A673 (cell line): ENCODE results near the gene CCNL1.

Source experiments
- EZH2 ChIP-seq: fragments of 200-600 bp; sonication (generic); IDR thresholded peaks from 2 replicates; pipeline ENCODE4 v1.6.1; 2017; ENCODE audit warnings: borderline replicate concordance, low read depth, mild to moderate bottlenecking, mixed read lengths, antibody characterized with exemption, low read length; ENCODE audit not compliant: poor library complexity, severe bottlenecking
- TF ChIP-seq, protein P1 (sequence below): fragments of 300-800, 200-600 bp; sonication (generic); conservative IDR thresholded peaks from 2 replicates; pipeline ENCODE4 v1.5.1; 2017; ENCODE audit warnings: low read depth, mild to moderate bottlenecking, antibody characterized with exemption, low read length, moderate library complexity, mixed read lengths

DNA sequence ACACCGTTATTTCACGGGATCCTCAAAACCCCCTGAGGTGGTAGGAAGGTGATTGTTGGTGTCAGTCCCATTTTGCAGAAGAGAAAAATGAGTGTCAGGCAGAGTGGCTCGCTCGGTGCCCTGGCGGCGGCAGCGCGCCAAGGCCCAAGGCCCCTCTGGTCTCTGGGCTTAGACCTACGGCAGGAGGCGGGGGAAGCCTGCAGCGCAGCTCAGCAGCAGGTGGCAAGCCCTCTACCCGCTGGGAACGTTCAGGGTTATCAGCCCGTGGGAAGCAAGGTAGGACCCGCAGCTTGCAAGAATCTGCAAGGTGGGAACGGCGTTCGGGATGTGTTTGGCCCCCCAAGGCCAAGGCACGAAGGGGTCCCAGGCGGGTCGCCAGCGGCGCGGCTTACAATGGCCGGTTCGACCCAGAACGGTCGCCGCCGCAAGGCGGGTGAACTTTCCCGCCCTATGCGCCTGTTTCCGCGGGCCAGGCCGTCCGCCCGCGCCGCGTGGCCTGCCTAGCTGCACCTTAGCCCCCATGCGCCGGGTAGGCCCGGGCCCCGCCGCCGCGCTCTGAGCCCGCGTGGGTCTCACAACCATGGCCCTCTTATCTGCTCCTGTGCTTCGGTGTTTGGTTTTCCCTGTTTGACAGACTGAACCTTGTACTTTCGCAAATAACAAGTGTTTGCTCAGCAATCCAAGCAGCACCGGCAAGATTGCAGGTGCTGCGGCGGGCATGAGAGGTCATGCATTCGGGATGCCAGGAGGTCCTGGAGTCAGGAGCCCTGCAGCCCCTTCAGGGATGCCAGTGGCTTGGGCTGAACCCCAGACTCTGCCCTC is 39.7 kb downstream of the CCNL1 start:
- TF ChIP-seq, protein P1, sequence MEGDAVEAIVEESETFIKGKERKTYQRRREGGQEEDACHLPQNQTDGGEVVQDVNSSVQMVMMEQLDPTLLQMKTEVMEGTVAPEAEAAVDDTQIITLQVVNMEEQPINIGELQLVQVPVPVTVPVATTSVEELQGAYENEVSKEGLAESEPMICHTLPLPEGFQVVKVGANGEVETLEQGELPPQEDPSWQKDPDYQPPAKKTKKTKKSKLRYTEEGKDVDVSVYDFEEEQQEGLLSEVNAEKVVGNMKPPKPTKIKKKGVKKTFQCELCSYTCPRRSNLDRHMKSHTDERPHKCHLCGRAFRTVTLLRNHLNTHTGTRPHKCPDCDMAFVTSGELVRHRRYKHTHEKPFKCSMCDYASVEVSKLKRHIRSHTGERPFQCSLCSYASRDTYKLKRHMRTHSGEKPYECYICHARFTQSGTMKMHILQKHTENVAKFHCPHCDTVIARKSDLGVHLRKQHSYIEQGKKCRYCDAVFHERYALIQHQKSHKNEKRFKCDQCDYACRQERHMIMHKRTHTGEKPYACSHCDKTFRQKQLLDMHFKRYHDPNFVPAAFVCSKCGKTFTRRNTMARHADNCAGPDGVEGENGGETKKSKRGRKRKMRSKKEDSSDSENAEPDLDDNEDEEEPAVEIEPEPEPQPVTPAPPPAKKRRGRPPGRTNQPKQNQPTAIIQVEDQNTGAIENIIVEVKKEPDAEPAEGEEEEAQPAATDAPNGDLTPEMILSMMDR = no peak
- TF ChIP-seq EZH2 = no peak
